BE2C (cell line): ENCODE data around the gene NRG2.

Experiments used
- DNase-seq: peaks from one replicate; pipeline ENCODE4 v3.0.0-alpha.2; 2020
- H3K27me3 ChIP-seq: fragments of 250-450 bp; sonication (Bioruptor Pico); 2 replicates; pipeline ENCODE4 v1.5.1; 2020; ENCODE audit warnings: mild to moderate bottlenecking
- H3K36me3 ChIP-seq: fragments of 250-450 bp; sonication (Bioruptor Pico); 2 replicates; pipeline ENCODE4 v1.5.1; 2020; ENCODE audit warnings: mild to moderate bottlenecking
- H3K4me1 ChIP-seq: fragments of 250-450 bp; sonication (Bioruptor Pico); 2 replicates; pipeline ENCODE4 v1.5.1; 2020
- H3K4me3 ChIP-seq: 2 replicates; pipeline ENCODE4 v1.5.1; 2011; ENCODE audit warnings: low read depth, low read length
- H3K9me3 ChIP-seq: fragments of 250-450 bp; sonication (Bioruptor Pico); 2 replicates; pipeline ENCODE4 v1.5.1; 2020
- CTCF ChIP-seq: IDR thresholded peaks from 2 replicates; pipeline ENCODE4 v1.5.1; 2012; ENCODE audit warnings: mild to moderate bottlenecking, low read depth, low read length

Gene NRG2

GRCh38 chr5:139875957-139876356 lies 167.1 kb downstream of the NRG2 start:
- H3K4me3 ChIP-seq: no peak overlapping the region
- no peak for DNase-seq
- peaks cover 13% of the 10 kb centered on the region for H3K4me1 ChIP-seq
- no peaks in the 10 kb centered on the region for H3K36me3 ChIP-seq
- no peak for TF ChIP-seq CTCF
- H3K9me3 ChIP-seq: no peaks in the 10 kb centered on the region
- no peaks in the 10 kb centered on the region for H3K27me3 ChIP-seq

GRCh38 chr5:139872851-139873794 lies 170.0 kb downstream of the NRG2 start:
- no peaks in the 10 kb centered on the region for H3K27me3 ChIP-seq
- no peak for TF ChIP-seq CTCF
- no peaks in the 10 kb centered on the region; the same call in 1 of the 2 replicates for H3K4me1 ChIP-seq
- peak; percentile 44 for DNase-seq
- H3K4me3 ChIP-seq: no peak overlapping the region
- no peaks in the 10 kb centered on the region for H3K9me3 ChIP-seq
- H3K36me3 ChIP-seq: no peaks in the 10 kb centered on the region

- TF ChIP-seq CTCF: peak; percentile 26; the same call in 1 of the 2 replicates
- Histone ChIP-seq H3K36me3 (no peaks in the 10 kb centered on the region), H3K9me3 (no peaks in the 10 kb centered on the region), H3K27me3 (no peaks in the 10 kb centered on the region), H3K4me3 (no peak overlapping the region), H3K4me1 (no peaks in the 10 kb centered on the region; the same call in 1 of the 2 replicates)
- DNase-seq: no peak
Measured at GRCh38 chr5:139872052-139872766, 170.9 kb downstream of the NRG2 start.

DNA sequence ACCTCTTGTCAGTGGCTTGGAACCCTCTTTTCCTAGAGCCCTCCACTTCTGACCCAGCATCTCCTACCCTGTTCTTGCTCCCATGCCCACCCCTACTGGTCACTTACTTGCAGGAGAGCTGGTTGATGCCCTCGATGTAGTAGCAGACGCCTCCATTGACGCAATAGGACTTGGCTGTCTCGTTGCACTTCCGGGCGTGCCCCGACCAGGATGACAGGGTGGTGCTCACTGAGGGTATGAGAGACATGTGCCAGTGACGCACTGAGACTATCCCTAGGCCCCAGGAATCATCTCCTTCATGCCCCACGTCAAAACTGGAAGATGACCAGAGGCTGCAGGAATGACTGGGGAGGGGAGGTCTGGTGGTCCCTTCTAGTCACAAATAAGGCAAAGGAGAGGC lies 171.5 kb downstream of the NRG2 start:
- no peak for TF ChIP-seq CTCF
- Histone ChIP-seq H3K27me3 (no peaks in the 10 kb centered on the region), H3K4me1 (no peaks in the 10 kb centered on the region; the same call in 1 of the 2 replicates), H3K36me3 (no peaks in the 10 kb centered on the region), H3K9me3 (no peaks in the 10 kb centered on the region), H3K4me3 (no peak overlapping the region)
- DNase-seq: no peak

DNA sequence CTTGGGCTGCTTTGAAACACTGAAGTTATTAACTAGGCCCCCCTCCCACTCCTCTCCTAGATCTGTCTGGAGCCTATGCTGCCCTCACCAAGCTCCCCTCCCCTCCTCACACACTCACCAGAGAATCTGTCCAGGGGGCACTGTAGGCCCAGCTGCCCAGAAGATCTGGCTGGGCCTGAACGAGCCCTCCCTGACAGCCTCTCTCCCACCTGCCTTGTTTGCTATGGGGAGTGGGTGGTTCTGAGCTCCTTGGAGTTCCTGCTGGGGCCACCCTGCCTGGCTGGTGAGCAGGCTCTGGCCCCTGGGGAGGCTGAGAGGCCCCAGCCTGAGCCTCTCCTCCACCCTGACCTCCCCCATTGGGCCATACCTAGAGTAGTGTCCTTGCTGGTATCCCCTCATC lies 172.4 kb downstream of the NRG2 start:
- no peaks in the 10 kb centered on the region; the same call in 1 of the 2 replicates for H3K4me1 ChIP-seq

More for the DNA sequence above, 172.4 kb downstream of the NRG2 start:
- no peak for TF ChIP-seq CTCF
- no peaks in the 10 kb centered on the region for H3K9me3 ChIP-seq
- DNase-seq: no peak
- H3K27me3 ChIP-seq: no peaks in the 10 kb centered on the region
- H3K36me3 ChIP-seq: no peaks in the 10 kb centered on the region
- no peak overlapping the region for H3K4me3 ChIP-seq
